ENCODE measurements around the gene SEMA5B.

The SEMA5B gene

GRCh38 chr3:122864498-122864897 lies 163.1 kb downstream of the SEMA5B start:
- TF ChIP-seq CTCF (conservative IDR thresholded peaks at IDR 0.05; ENCODE audit: control insufficient read depth, insufficient read depth, low read depth, low read length), result no peak
- no peak overlapping the region for H3K4me3 ChIP-seq (ENCODE audit: control insufficient read depth, low read depth, low read length)
- DNase-seq (ENCODE audit: low read depth), result no peak

GRCh38 chr3:122862381-122862780 lies 165.2 kb downstream of the SEMA5B start:
- TF ChIP-seq CTCF (conservative IDR thresholded peaks at IDR 0.05; ENCODE audit: control insufficient read depth, insufficient read depth, low read depth, low read length), result no peak
- no peak for DNase-seq (ENCODE audit: low read depth)
- no peak overlapping the region for H3K4me3 ChIP-seq (ENCODE audit: control insufficient read depth, low read depth, low read length)

Data from fibroblast of mammary gland (primary cell).